ENCODE results near the gene IPO13. TPM values are rescaled to one million over a fixed set of nuclear protein-coding genes. Genes with fewer than 3 reads are reported as not detected.
A peak's percentile ranks its signal among the peaks of the same experiment; 100 is the strongest.

IPO13 gene
- polyA plus RNA-seq, 3 donors = 10.1 to 20.4 (median 10.6) TPM

GRCh38 chr1:43977376-43978263 is 30.9 kb downstream of the IPO13 start:
- Histone ChIP-seq H3K4me2 (replicated peaks; ENCODE audit: extremely low read depth, low read length, poor library complexity, severe bottlenecking) (peak overlapping the region; percentile 91), H2AFZ (ENCODE audit: insufficient read depth, low read depth, low read length, poor library complexity, severe bottlenecking) (no peak overlapping the region), H4K20me1 (ENCODE audit: insufficient read depth, low read length) (peaks cover 45% of the 10 kb centered on the region), H3K4me1 (ENCODE audit: control insufficient read depth in 1 of 2, insufficient read depth in 2 of 2, low read length in 2 of 2) (peaks cover 47 to 63% of the 10 kb centered on the region in 2 donors), H3K4me3 (replicated peaks in 1 of 3; ENCODE audit: low read depth in 2 of 3, low read length in 3 of 3) (peak overlapping the region in 1 of 3 experiments; percentile 98), H3K9ac (ENCODE audit: insufficient read depth, low read length, poor library complexity, severe bottlenecking) (peak overlapping the region; percentile 34), H3K36me3 (replicated peaks in 1 of 2; ENCODE audit: control insufficient read depth in 1 of 2, insufficient read depth in 2 of 2, low read length in 2 of 2) (peaks cover 19 to 28% of the 10 kb centered on the region in 2 donors), H3K9me3 (replicated peaks in 1 of 2; ENCODE audit: control insufficient read depth in 1 of 2, insufficient read depth in 1 of 2, low read length in 2 of 2) (no peaks in the 10 kb centered on the region), H3K79me2 (ENCODE audit: insufficient read depth, low read length) (peaks cover 35% of the 10 kb centered on the region), H3K27ac (ENCODE audit: low read depth in 1 of 2, low read length in 2 of 2) (peak overlapping the region in 1 of 2 donors; percentile 46), H3K27me3 (ENCODE audit: control insufficient read depth in 2 of 2, insufficient read depth in 2 of 2, low read length in 2 of 2) (no peaks in the 10 kb centered on the region)
- no peak for TF ChIP-seq CTCF (IDR thresholded peaks at IDR 0.05)
- 84% methylated on average over 3 of the region's 9 CpGs for WGBS (ENCODE audit: insufficient coverage)
- Mint-ChIP-seq H3K4me1 (peaks cover 59% of the 10 kb centered on the region), H3K27me3 (ENCODE audit: low read depth in 3 of 3) (peaks cover 4 to 8% (median 6%) of the 10 kb centered on the region in 3 donors), H3K36me3 (peaks cover 31 to 32% of the 10 kb centered on the region in 2 donors), H3K27ac (peak overlapping the region; percentile 50 to 75 (median 66)), H3K4me3 (peak overlapping the region; percentile 89 to 99), H3K9me3 (peaks cover 0 to 1% (median 0%) of the 10 kb centered on the region in 7 donors)
- DNase-seq = peak in 2 of 3 donors; percentile 24 to 33
- intact Hi-C loops (cut with micrococcal nuclease) = loop anchor here in 1 of 2 donors (10.0 kb wide), 2 partner anchors 323 to 377 kb away; partner anchors contain the start of genes ERI3 and KDM4A

- Histone ChIP-seq H3K36me3 (replicated peaks in 1 of 2; ENCODE audit: control insufficient read depth in 1 of 2, insufficient read depth in 2 of 2, low read length in 2 of 2) (peaks cover 19 to 25% of the 10 kb centered on the region in 2 donors), H2AFZ (ENCODE audit: insufficient read depth, low read depth, low read length, poor library complexity, severe bottlenecking) (no peak overlapping the region), H3K4me2 (replicated peaks; ENCODE audit: extremely low read depth, low read length, poor library complexity, severe bottlenecking) (peak overlapping the region; percentile 91), H3K9me3 (replicated peaks in 1 of 2; ENCODE audit: control insufficient read depth in 1 of 2, insufficient read depth in 1 of 2, low read length in 2 of 2) (no peaks in the 10 kb centered on the region), H3K27ac (ENCODE audit: low read depth in 1 of 2, low read length in 2 of 2) (peak overlapping the region in 1 of 2 donors; percentile 6), H3K4me1 (ENCODE audit: control insufficient read depth in 1 of 2, insufficient read depth in 2 of 2, low read length in 2 of 2) (peaks cover 53 to 69% of the 10 kb centered on the region in 2 donors), H3K4me3 (replicated peaks in 1 of 3; ENCODE audit: low read depth in 2 of 3, low read length in 3 of 3) (peak overlapping the region in 1 of 3 experiments; percentile 98), H4K20me1 (ENCODE audit: insufficient read depth, low read length) (peaks cover 45% of the 10 kb centered on the region), H3K79me2 (ENCODE audit: insufficient read depth, low read length) (peaks cover 35% of the 10 kb centered on the region), H3K9ac (ENCODE audit: insufficient read depth, low read length, poor library complexity, severe bottlenecking) (peak overlapping the region; percentile 34), H3K27me3 (ENCODE audit: control insufficient read depth in 2 of 2, insufficient read depth in 2 of 2, low read length in 2 of 2) (no peaks in the 10 kb centered on the region)
- DNase-seq = no peak
- H3K4me3 Mint-ChIP-seq = peak overlapping the region; percentile 83 to 89
- WGBS (ENCODE audit: insufficient coverage) = 42% methylated on average over 5 of the region's 5 CpGs
- peaks cover 4 to 8% (median 6%) of the 10 kb centered on the region in 3 donors for H3K27me3 Mint-ChIP-seq (ENCODE audit: low read depth in 3 of 3)
- no peak for TF ChIP-seq CTCF (IDR thresholded peaks at IDR 0.05)
- intact Hi-C loops (cut with micrococcal nuclease) = loop anchor here in 1 of 2 donors (10.0 kb wide), 2 partner anchors 323 to 377 kb away; partner anchors contain the start of genes ERI3 and KDM4A
- H3K4me1 Mint-ChIP-seq = peaks cover 65% of the 10 kb centered on the region
- H3K36me3 Mint-ChIP-seq = peaks cover 29 to 31% of the 10 kb centered on the region in 2 donors
- peak overlapping the region in 6 of 7 donors; percentile 28 to 75 (median 54) for H3K27ac Mint-ChIP-seq
- H3K9me3 Mint-ChIP-seq = peaks cover 0 to 1% (median 0%) of the 10 kb centered on the region in 7 donors
Measured at GRCh38 chr1:43978264-43978550, 31.5 kb downstream of the IPO13 start.

Data from CD14-positive monocyte (primary cell).